MM.1S (cell line): ENCODE data around the gene SYT17.

Source experiments
- DNase-seq: peaks from one replicate; pipeline ENCODE4 v3.0.0-alpha.2; 2015
- H2AFZ ChIP-seq: fragments of 300-600 bp; sonication (generic); 2 replicates; pipeline ENCODE4 v1.6.0; 2016; ENCODE audit warnings: antibody characterized with exemption, low read length
- H3F3A ChIP-seq: fragments of 300-600 bp; sonication (generic); 2 replicates; pipeline ENCODE4 v1.6.1; 2016; ENCODE audit warnings: mild to moderate bottlenecking, antibody characterized with exemption, low read length, moderate library complexity, mixed read lengths; ENCODE audit not compliant: insufficient read depth
- H3K27ac ChIP-seq: fragments of 300-600 bp; sonication (generic); 2 replicates; pipeline ENCODE4 v1.5.1; 2016; ENCODE audit warnings: mild to moderate bottlenecking, low read length
- H3K27me3 ChIP-seq: fragments of 300-600 bp; sonication (generic); replicated peaks from 2 replicates; pipeline ENCODE4 v1.6.0; 2016; ENCODE audit warnings: low read length; ENCODE audit not compliant: insufficient read depth
- H3K36me3 ChIP-seq: fragments of 300-600 bp; sonication (generic); replicated peaks from 2 replicates; pipeline ENCODE4 v1.6.1; 2016; ENCODE audit warnings: mild to moderate bottlenecking, low read length, mixed read lengths; ENCODE audit not compliant: insufficient read depth
- H3K4me1 ChIP-seq: fragments of 300-600 bp; sonication (generic); 2 replicates; pipeline ENCODE4 v1.6.1; 2016; ENCODE audit warnings: low read length, mixed read lengths
- H3K4me2 ChIP-seq: fragments of 300-600 bp; sonication (generic); 2 replicates; pipeline ENCODE4 v1.6.0; 2016; ENCODE audit warnings: low read depth, low read length
- H3K4me3 ChIP-seq: fragments of 300-600 bp; sonication (generic); 2 replicates; pipeline ENCODE4 v1.5.1; 2016; ENCODE audit warnings: low read length, mixed read lengths
- H3K79me2 ChIP-seq: fragments of 300-600 bp; sonication (generic); 2 replicates; pipeline ENCODE4 v1.6.1; 2016; ENCODE audit warnings: mixed run types, low read length, mixed read lengths
- H3K9ac ChIP-seq: fragments of 300-600 bp; sonication (generic); 2 replicates; pipeline ENCODE4 v1.6.1; 2016; ENCODE audit warnings: low read length, mixed read lengths
- H3K9me2 ChIP-seq: fragments of 300-600 bp; sonication (generic); replicated peaks from 2 replicates; pipeline ENCODE4 v1.6.1; 2016; ENCODE audit warnings: mild to moderate bottlenecking, low read length, mixed read lengths; ENCODE audit not compliant: insufficient read depth
- H3K9me3 ChIP-seq: fragments of 300-600 bp; sonication (generic); replicated peaks from 2 replicates; pipeline ENCODE4 v1.6.1; 2016; ENCODE audit warnings: mild to moderate bottlenecking, low read length, mixed read lengths; ENCODE audit not compliant: insufficient read depth
- H4K20me1 ChIP-seq: fragments of 300-600 bp; sonication (generic); 2 replicates; pipeline ENCODE4 v1.6.1; 2016; ENCODE audit warnings: mild to moderate bottlenecking, low read length, moderate library complexity, mixed read lengths; ENCODE audit not compliant: insufficient read depth
- EZH2 ChIP-seq: fragments of 300-600 bp; sonication (generic); optimal IDR thresholded peaks from 2 replicates; pipeline ENCODE3; 2017; ENCODE audit warnings: low read depth, mild to moderate bottlenecking, antibody characterized with exemption, low read length, mixed read lengths
- EZH2phosphoT487 ChIP-seq: fragments of 300-600 bp; sonication (generic); IDR thresholded peaks from 2 replicates; pipeline ENCODE4 v1.6.1; 2018; ENCODE audit warnings: antibody characterized with exemption, low read length
- TF ChIP-seq, protein P1 (sequence below): fragments of 300-600 bp; sonication (generic); IDR thresholded peaks from 2 replicates; pipeline ENCODE4 v1.5.1; 2016; ENCODE audit warnings: antibody characterized with exemption, low read length, mixed read lengths

Gene SYT17

DNA sequence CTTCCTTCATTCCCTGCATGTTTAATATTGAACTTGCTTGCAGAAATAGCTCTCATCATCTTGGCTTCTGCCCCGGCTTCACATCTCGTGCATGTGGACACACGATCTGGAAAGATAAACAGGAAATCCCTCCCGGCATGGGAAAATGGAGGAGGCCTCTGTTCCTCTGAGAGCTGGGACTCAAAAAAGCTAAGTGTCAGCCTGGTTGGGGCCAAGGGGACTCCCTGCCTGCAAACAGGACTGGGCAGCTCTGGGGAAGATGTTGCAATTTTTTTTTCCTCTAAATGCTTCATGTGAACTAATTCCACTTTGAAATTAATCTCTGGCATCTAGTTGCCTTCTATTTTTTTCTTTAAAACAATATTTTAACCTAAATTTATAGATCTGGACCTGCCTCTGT lies 29.4 kb upstream of the SYT17 start:
- Histone ChIP-seq H2AFZ (no peak overlapping the region), H3K27ac (no peak overlapping the region), H3K9me2 (no peaks in the 10 kb centered on the region), H3K4me1 (no peaks in the 10 kb centered on the region), H3K36me3 (no peaks in the 10 kb centered on the region), H3F3A (no peaks in the 10 kb centered on the region), H4K20me1 (no peaks in the 10 kb centered on the region), H3K9me3 (no peaks in the 10 kb centered on the region), H3K9ac (no peak overlapping the region), H3K27me3 (no peaks in the 10 kb centered on the region), H3K4me2 (no peak overlapping the region), H3K79me2 (no peaks in the 10 kb centered on the region), H3K4me3 (no peak overlapping the region)
- DNase-seq = no peak
- TF ChIP-seq EZH2 (no peak), EZH2phosphoT487 (no peak)
- TF ChIP-seq, protein P1, sequence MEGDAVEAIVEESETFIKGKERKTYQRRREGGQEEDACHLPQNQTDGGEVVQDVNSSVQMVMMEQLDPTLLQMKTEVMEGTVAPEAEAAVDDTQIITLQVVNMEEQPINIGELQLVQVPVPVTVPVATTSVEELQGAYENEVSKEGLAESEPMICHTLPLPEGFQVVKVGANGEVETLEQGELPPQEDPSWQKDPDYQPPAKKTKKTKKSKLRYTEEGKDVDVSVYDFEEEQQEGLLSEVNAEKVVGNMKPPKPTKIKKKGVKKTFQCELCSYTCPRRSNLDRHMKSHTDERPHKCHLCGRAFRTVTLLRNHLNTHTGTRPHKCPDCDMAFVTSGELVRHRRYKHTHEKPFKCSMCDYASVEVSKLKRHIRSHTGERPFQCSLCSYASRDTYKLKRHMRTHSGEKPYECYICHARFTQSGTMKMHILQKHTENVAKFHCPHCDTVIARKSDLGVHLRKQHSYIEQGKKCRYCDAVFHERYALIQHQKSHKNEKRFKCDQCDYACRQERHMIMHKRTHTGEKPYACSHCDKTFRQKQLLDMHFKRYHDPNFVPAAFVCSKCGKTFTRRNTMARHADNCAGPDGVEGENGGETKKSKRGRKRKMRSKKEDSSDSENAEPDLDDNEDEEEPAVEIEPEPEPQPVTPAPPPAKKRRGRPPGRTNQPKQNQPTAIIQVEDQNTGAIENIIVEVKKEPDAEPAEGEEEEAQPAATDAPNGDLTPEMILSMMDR = no peak

DNA sequence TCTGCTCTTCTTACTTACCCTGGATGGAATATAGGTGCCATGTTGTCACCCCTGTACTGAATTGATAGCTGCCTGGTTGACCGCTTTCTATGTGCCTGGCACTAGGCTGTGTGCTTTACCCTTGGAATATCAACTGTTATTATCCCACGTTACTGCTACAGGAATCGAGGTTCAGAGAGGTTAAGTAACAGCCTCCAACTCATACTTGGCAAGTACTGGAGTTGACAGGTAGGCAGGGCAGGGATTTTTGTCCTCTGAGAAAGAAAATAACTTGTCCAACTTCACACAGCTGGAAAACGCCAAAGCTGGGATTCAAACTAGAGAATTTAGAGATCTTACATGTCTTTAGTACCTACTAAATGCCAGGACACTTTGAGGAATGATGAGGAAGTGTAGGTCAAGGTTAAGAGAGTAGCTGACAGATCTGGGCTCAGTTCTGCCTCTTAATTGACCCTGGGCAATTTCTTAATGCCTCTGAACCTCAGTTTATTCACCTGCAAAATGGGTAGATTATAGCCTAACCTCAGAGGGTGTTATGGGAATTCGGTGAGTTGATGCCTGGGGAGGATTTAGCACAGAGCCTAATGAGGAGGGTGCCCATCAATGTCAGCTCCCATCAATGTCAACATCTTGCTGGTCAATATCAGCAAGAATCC lies 28.5 kb upstream of the SYT17 start:
- Histone ChIP-seq H3K4me3 (no peak overlapping the region), H3K4me2 (no peak overlapping the region), H3K9me2 (no peaks in the 10 kb centered on the region), H3F3A (no peaks in the 10 kb centered on the region), H4K20me1 (no peaks in the 10 kb centered on the region), H3K4me1 (no peaks in the 10 kb centered on the region), H3K9ac (no peak overlapping the region), H3K9me3 (no peaks in the 10 kb centered on the region), H3K36me3 (no peaks in the 10 kb centered on the region), H2AFZ (no peak overlapping the region), H3K27me3 (no peaks in the 10 kb centered on the region), H3K79me2 (no peaks in the 10 kb centered on the region), H3K27ac (no peak overlapping the region)
- TF ChIP-seq, protein P1 = no peak
- TF ChIP-seq EZH2 (no peak), EZH2phosphoT487 (no peak)
- no peak for DNase-seq

DNA sequence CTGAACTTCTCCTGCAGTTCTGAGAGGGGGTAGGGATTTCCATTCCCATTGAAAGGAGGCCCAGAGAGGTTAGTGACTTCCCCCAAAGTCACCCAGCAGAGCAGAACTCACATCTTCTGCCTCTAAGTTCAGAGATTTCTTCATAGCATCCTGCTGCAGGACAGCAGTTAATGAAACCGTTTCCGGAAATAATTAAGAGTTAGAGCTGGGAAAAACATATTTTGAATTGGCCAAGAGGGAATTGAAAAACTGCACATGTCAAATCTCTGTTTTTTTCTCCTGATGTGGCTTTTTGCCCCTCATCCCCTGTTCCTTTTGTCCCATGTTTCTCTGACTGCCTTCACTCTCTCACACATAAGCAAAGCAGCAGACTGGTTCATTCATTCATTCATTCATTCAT lies 27.6 kb upstream of the SYT17 start:
- Histone ChIP-seq H3K36me3 (no peaks in the 10 kb centered on the region), H3K9me3 (no peaks in the 10 kb centered on the region), H2AFZ (no peak overlapping the region), H4K20me1 (no peaks in the 10 kb centered on the region), H3K9me2 (no peaks in the 10 kb centered on the region), H3K27ac (no peak overlapping the region), H3K9ac (no peak overlapping the region), H3K27me3 (no peaks in the 10 kb centered on the region), H3K4me3 (no peak overlapping the region), H3K79me2 (no peaks in the 10 kb centered on the region), H3K4me1 (no peaks in the 10 kb centered on the region), H3K4me2 (no peak overlapping the region), H3F3A (no peaks in the 10 kb centered on the region)
- TF ChIP-seq EZH2 (no peak), EZH2phosphoT487 (no peak)
- TF ChIP-seq, protein P1 = no peak
- DNase-seq = no peak
